Stomach (tissue), 4 donors: ENCODE data around the gene OR11A1.

ENCODE experiments used
- POLR2A ChIP-seq, 4 donors: fragments of 450-650 bp; IDR thresholded peaks; one replicate each; pipeline ENCODE4 v1.6.1; 2016; ENCODE audit warnings: antibody characterized with exemption in 4 of 4, control low read depth in 2 of 4, mild to moderate bottlenecking in 1 of 4, moderate library complexity in 1 of 4
- POLR2AphosphoS5 ChIP-seq, 3 donors: sonication (generic); formaldehyde crosslinking; IDR thresholded peaks; one replicate each; pipeline ENCODE4 v1.6.1; 2016; ENCODE audit warnings: antibody characterized with exemption in 3 of 3

GRCh38 chr6:29500594-29500993, 43.7 kb upstream of the OR11A1 start:
- TF ChIP-seq POLR2AphosphoS5 (IDR thresholded peaks at IDR 0.05) (no peak), POLR2A (IDR thresholded peaks at IDR 0.05) (no peak)
